C4-2B (cell line): ENCODE results near the gene WDR46.

Source experiments
- ZFX ChIP-seq: fragments of 450-650 bp; IDR thresholded peaks from 2 replicates; pipeline ENCODE4 v1.6.1; 2017
- TF ChIP-seq, protein P1 (sequence below): fragments of 450-650 bp; conservative IDR thresholded peaks from 2 replicates; pipeline ENCODE4 v1.5.1; 2017; ENCODE audit warnings: mild to moderate bottlenecking

DNA sequence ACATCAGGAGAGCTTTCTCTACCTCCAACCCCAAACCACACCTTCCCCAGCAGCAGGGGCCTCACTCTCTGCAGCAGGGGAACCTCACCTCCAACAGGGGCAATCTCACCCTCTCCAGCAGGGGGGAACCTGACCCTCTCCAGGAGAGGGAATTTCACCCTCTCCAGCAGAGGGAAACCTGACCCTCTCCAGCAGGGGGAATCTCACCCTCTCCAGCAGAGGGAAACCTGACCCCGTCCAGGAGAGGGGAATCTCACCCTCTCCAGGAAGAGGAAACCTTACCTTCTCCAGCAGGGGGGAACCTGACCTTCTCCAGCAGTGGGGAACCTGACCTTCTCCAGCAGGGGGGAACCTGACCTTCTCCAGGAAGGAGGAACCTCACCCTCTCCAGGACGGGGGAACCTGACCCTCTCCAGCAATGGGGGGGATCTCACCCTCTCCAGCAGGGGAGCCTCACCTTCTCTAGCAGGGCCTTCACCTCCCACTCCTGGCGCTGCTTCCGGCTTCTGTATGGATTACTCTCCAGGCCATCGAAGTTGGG, 9.0 kb downstream of the WDR46 start:
- TF ChIP-seq, protein P1, sequence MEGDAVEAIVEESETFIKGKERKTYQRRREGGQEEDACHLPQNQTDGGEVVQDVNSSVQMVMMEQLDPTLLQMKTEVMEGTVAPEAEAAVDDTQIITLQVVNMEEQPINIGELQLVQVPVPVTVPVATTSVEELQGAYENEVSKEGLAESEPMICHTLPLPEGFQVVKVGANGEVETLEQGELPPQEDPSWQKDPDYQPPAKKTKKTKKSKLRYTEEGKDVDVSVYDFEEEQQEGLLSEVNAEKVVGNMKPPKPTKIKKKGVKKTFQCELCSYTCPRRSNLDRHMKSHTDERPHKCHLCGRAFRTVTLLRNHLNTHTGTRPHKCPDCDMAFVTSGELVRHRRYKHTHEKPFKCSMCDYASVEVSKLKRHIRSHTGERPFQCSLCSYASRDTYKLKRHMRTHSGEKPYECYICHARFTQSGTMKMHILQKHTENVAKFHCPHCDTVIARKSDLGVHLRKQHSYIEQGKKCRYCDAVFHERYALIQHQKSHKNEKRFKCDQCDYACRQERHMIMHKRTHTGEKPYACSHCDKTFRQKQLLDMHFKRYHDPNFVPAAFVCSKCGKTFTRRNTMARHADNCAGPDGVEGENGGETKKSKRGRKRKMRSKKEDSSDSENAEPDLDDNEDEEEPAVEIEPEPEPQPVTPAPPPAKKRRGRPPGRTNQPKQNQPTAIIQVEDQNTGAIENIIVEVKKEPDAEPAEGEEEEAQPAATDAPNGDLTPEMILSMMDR: no peak; the same call in 1 of the 2 replicates
- TF ChIP-seq ZFX: no peak
